GM21526 (cell line): ENCODE results near the gene ABCA9.
"Not testable (repeated sequence)": the region's sequence is repeated elsewhere in the genome, so short reads cannot be mapped to it uniquely, and the experiment has no call there.

Experiments
- ATAC-seq: cut with Tn5 transposase; IDR thresholded peaks from one replicate; pipeline ENCODE4 v1.9.1; 2021; ENCODE audit warnings: moderate library complexity; ENCODE audit not compliant: unreplicated experiment, low FRiP score

The ABCA9 gene

GRCh38 chr17:68959117-68959516 is 101.6 kb downstream of the ABCA9 start:
- ATAC-seq, result not testable (repeated sequence)

- ATAC-seq, result no peak
Measured at GRCh38 chr17:68957944-68958343, 102.8 kb downstream of the ABCA9 start.

GRCh38 chr17:68955181-68955841 is 105.4 kb downstream of the ABCA9 start, which contains the start of gene ABCA8:
TSS of gene ABCA8 (minus strand) at chr17:68955392. CDS start at chr17:68942034, 13,358 bp downstream.
- no peak for ATAC-seq

GRCh38 chr17:68954146-68954896 is 106.4 kb downstream of the ABCA9 start:
- ATAC-seq, result no peak

- no peak for ATAC-seq
Measured at GRCh38 chr17:68953340-68953997, 107.3 kb downstream of the ABCA9 start.

GRCh38 chr17:68950725-68951124 is 110.0 kb downstream of the ABCA9 start:
- no peak for ATAC-seq

GRCh38 chr17:68947868-68948267 is 112.9 kb downstream of the ABCA9 start:
- ATAC-seq, result not testable (repeated sequence)

GRCh38 chr17:68944435-68945035 is 116.2 kb downstream of the ABCA9 start:
- no peak for ATAC-seq

GRCh38 chr17:68943812-68944182 is 116.9 kb downstream of the ABCA9 start:
- not testable (repeated sequence) for ATAC-seq

- ATAC-seq, result no peak
Measured at GRCh38 chr17:68943123-68943811, 117.5 kb downstream of the ABCA9 start.

- no peak for ATAC-seq
Measured at GRCh38 chr17:68942389-68942788, 118.3 kb downstream of the ABCA9 start.

- ATAC-seq, result no peak
Measured at GRCh38 chr17:68941761-68942160, 119.0 kb downstream of the ABCA9 start.

GRCh38 chr17:68939195-68939594 is 121.5 kb downstream of the ABCA9 start:
- no peak for ATAC-seq

GRCh38 chr17:68937890-68938514 is 122.7 kb downstream of the ABCA9 start:
- ATAC-seq, result no peak

GRCh38 chr17:68927516-68927915 is 133.2 kb downstream of the ABCA9 start:
- no peak for ATAC-seq

GRCh38 chr17:68924793-68925720 is 135.7 kb downstream of the ABCA9 start:
- no peak for ATAC-seq
